GM12878 (cell line): ENCODE results near the gene WSCD1. TPM values are rescaled to one million over a fixed set of nuclear protein-coding genes. Genes with fewer than 3 reads are reported as not detected.

Source experiments
- ATAC-seq: fragments of 200-7000 bp; cut with Tn5 transposase; 3 replicates; pipeline ENCODE4 v1.9.1; 2020; ENCODE audit warnings: mild to moderate bottlenecking, moderate library complexity
- BruUV-seq: library from RNA; stranded (reverse); fragments of 400-500 nt; replicated peaks from 2 replicates; lab custom pipeline; 2021; lab: Mats Ljungman, UMichigan
- CTCF ChIA-PET: fragments of 300-600 bp; sonication (Branson Sonifier 250); formaldehyde crosslinking; extraction: SDS; loops from one replicate; lab custom pipeline; 2021; ENCODE audit warnings: inconsistent platforms; lab: Yijun Ruan, JAX
- POLR2A ChIA-PET: fragments of 350-600 bp; formaldehyde crosslinking; extraction: SDS; loops from one replicate; lab custom pipeline; 2021; ENCODE audit warnings: inconsistent platforms; lab: Charles Lee
- RAD21 ChIA-PET: fragments of 300-600 bp; sonication (Branson Sonifier 250); formaldehyde crosslinking; loops from one replicate; lab custom pipeline; 2023; ENCODE audit warnings: antibody characterized with exemption; ENCODE audit not compliant: unreplicated experiment; lab: Charles Lee
- SMC1A ChIA-PET: fragments of 300-600 bp; sonication (Branson Sonifier 250); formaldehyde crosslinking; loops from one replicate; lab custom pipeline; 2023; ENCODE audit not compliant: unreplicated experiment, uncharacterized antibody; lab: Charles Lee
- DNase-seq: peaks from one replicate; pipeline ENCODE4 v3.0.0-alpha.2; 2011; ENCODE audit warnings: low read depth, low spot score
- FAIRE-seq: peaks from 3 replicates; lab custom pipeline; 2011; peaks lifted over from hg19 to GRCh38; lab: Jason Lieb, UNC
- H2AFZ ChIP-seq: 2 replicates; pipeline ENCODE4 v1.6.0; 2011; ENCODE audit warnings: low read depth, low read length, control low read depth; ENCODE audit not compliant: control insufficient read depth
- H3K27ac ChIP-seq: 2 replicates; pipeline ENCODE4 v1.5.1; 2011; ENCODE audit warnings: control low read depth; ENCODE audit not compliant: control insufficient read depth, insufficient read depth
- H3K27me3 ChIP-seq, 2 experiments: replicated peaks in 1 of 2; 2 replicates each; pipeline versions ENCODE4 v1.6.0 to v1.6.1; 2011; ENCODE audit warnings: low read length in 1 of 2; ENCODE audit not compliant: control insufficient read depth in 2 of 2, insufficient read depth in 2 of 2
- H3K36me3 ChIP-seq, 2 experiments: 2 replicates each; pipeline ENCODE4 v1.5.1; 2011; ENCODE audit warnings: low read length in 1 of 2; ENCODE audit not compliant: control insufficient read depth in 2 of 2, insufficient read depth in 2 of 2
- H3K4me1 ChIP-seq: 2 replicates; pipeline ENCODE4 v1.6.1; 2011; ENCODE audit warnings: mild to moderate bottlenecking, low read length, moderate library complexity, mixed read lengths; ENCODE audit not compliant: control insufficient read depth, insufficient read depth
- H3K4me2 ChIP-seq: 2 replicates; pipeline ENCODE4 v1.6.0; 2011; ENCODE audit warnings: control low read depth; ENCODE audit not compliant: control insufficient read depth, insufficient read depth
- H3K4me3 ChIP-seq: fragments of 200-600 bp; sonication (generic); 2 replicates; pipeline ENCODE4 v1.5.1; 2016
- H3K79me2 ChIP-seq: 2 replicates; pipeline ENCODE4 v1.6.0; 2011; ENCODE audit warnings: low read length; ENCODE audit not compliant: control insufficient read depth, insufficient read depth
- H3K9ac ChIP-seq: 2 replicates; pipeline ENCODE4 v1.8.0; 2011; ENCODE audit warnings: low read length, control low read depth, mixed read lengths; ENCODE audit not compliant: control insufficient read depth, insufficient read depth
- H3K9me3 ChIP-seq: replicated peaks from 3 replicates; pipeline ENCODE4 v1.5.1; 2011; ENCODE audit warnings: mild to moderate bottlenecking, low read length; ENCODE audit not compliant: control insufficient read depth, insufficient read depth
- H4K20me1 ChIP-seq: 2 replicates; pipeline ENCODE4 v1.6.0; 2011; ENCODE audit not compliant: control insufficient read depth, insufficient read depth
- ATF3 ChIP-seq: IDR thresholded peaks from 2 replicates; pipeline ENCODE4 v1.6.1; 2011; ENCODE audit warnings: low read depth, mild to moderate bottlenecking, low read length, moderate library complexity, borderline replicate concordance; ENCODE audit errors: extremely low read depth
- CBFB ChIP-seq: IDR thresholded peaks from 2 replicates; pipeline ENCODE4 v1.6.1; 2016; ENCODE audit warnings: antibody characterized with exemption, low read depth
- CBX5 ChIP-seq: sonication (generic); IDR thresholded peaks from 2 replicates; pipeline ENCODE4 v1.6.1; 2016; ENCODE audit warnings: low read depth, moderate library complexity, mild to moderate bottlenecking, inconsistent platforms
- CHD1 ChIP-seq: IDR thresholded peaks from 2 replicates; pipeline ENCODE4 v1.6.1; 2012; ENCODE audit warnings: low read depth, low read length, improper control_type of control experiment
- CUX1 ChIP-seq: IDR thresholded peaks from 2 replicates; pipeline ENCODE4 v1.6.1; 2012; ENCODE audit warnings: improper control_type of control experiment, low read depth, low read length; ENCODE audit not compliant: insufficient replicate concordance
- E2F4 ChIP-seq: IDR thresholded peaks from 2 replicates; pipeline ENCODE4 v1.6.1; 2012; ENCODE audit warnings: low read depth, low read length, improper control_type of control experiment
- EP300 ChIP-seq, 2 experiments: fragments of 150-350 bp in 1 of 2; IDR thresholded peaks; 2 replicates each; pipeline ENCODE4 v1.6.1; 2011 to 2012; ENCODE audit warnings: low read depth in 2 of 2, low read length in 2 of 2, borderline replicate concordance in 1 of 2, improper control_type of control experiment in 1 of 2, inconsistent platforms in 1 of 2; ENCODE audit not compliant: control insufficient read depth in 1 of 2
- IRF4 ChIP-seq: IDR thresholded peaks from 2 replicates; pipeline ENCODE4 v1.6.1; 2011; ENCODE audit warnings: low read depth, low read length
- KLF5 ChIP-seq: fragments of 450-650 bp; IDR thresholded peaks from 2 replicates; pipeline ENCODE4 v1.6.1; 2014; ENCODE audit warnings: mild to moderate bottlenecking; ENCODE audit not compliant: partially characterized antibody
- MYB ChIP-seq: fragments of 150-350 bp; IDR thresholded peaks from 2 replicates; pipeline ENCODE4 v1.6.1; 2014; ENCODE audit warnings: mild to moderate bottlenecking, low read depth, low read length, borderline replicate concordance
- PBX3 ChIP-seq: IDR thresholded peaks from 2 replicates; pipeline ENCODE4 v1.6.1; 2011; ENCODE audit warnings: mild to moderate bottlenecking, low read depth, low read length, moderate library complexity; ENCODE audit not compliant: insufficient replicate concordance
- RAD51 ChIP-seq: fragments of 450-650 bp; IDR thresholded peaks from 2 replicates; pipeline ENCODE4 v1.6.1; 2016; ENCODE audit warnings: moderate library complexity, mild to moderate bottlenecking, inconsistent platforms
- RCOR1 ChIP-seq: conservative IDR thresholded peaks from 2 replicates; pipeline ENCODE4 v1.6.1; 2012; ENCODE audit warnings: low read depth, low read length, improper control_type of control experiment
- SMAD5 ChIP-seq: IDR thresholded peaks from 2 replicates; pipeline ENCODE4 v1.6.1; 2016; ENCODE audit warnings: antibody characterized with exemption, low read depth
- SMARCA5 ChIP-seq: fragments of 450-650 bp; IDR thresholded peaks from 2 replicates; pipeline ENCODE4 v1.6.1; 2017; ENCODE audit warnings: mild to moderate bottlenecking
- YBX1 ChIP-seq: fragments of 450-650 bp; IDR thresholded peaks from 2 replicates; pipeline ENCODE4 v1.6.1; 2016; ENCODE audit warnings: antibody characterized with exemption
- WGBS: methylation state at CpG from one replicate; pipeline ENCODE4 v1.1.6; 2016; ENCODE audit warnings: low lambda C conversion rate; ENCODE audit not compliant: insufficient replicate concordance, insufficient coverage; ENCODE audit errors: missing lambda C conversion rate; 5-methylcytosine and 5-hydroxymethylcytosine counted together
- in situ Hi-C: fragments of 300-500 bp; cut with MboI; formaldehyde crosslinking; loops from 9 replicates; pipeline ENCODE4 v1.14.3; 2018; ENCODE audit warnings: mixed read lengths
- intact Hi-C: fragments of 100-400 bp; cut with micrococcal nuclease; formaldehyde crosslinking; loops from one replicate; pipeline ENCODE4 v1.14.2; 2022; ENCODE audit not compliant: unreplicated experiment
- polyA plus RNA-seq, 11 experiments: library from polyadenylated mRNA; depleted of rRNA in 4 of 11; unstranded in 6 of 11; stranded (reverse) in 5 of 11; fragments of >200 nt; fragmentation: Nextera tagmentation in 4 of 11; fragmentation: Illumina TruSeq in 1 of 11; extraction: Ambion mirVana in 4 of 11; extraction: Trizol in 1 of 11; gene quantifications; 1 replicate in 1 of 11; 2 replicates in 10 of 11; pipeline versions ENCODE4 v1.2.1 to v1.2.3, GENCODE V29; 2011 to 2016; ENCODE audit warnings: inconsistent platforms in 2 of 11, missing spikeins in 2 of 11, low read depth in 1 of 11
- total RNA-seq, 4 experiments: library from RNA; depleted of rRNA in 3 of 4; stranded (reverse); fragments of >200 nt in 3 of 4; fragmentation: Illumina TruSeq in 1 of 4; extraction: Trizol in 1 of 4; gene quantifications; 2 replicates each; pipeline versions ENCODE4 v1.2.1 to v1.2.3, GENCODE V29; 2013 to 2021

Gene WSCD1
- total and polyA plus RNA-seq, 10 of the 15 experiments (the other 5 are each of a cell fraction or from before 2014, with no cell fraction given), result 0.01 to 0.16 TPM; not detected in 8

GRCh38 chr17:6092903-6093468, 22.8 kb downstream of the WSCD1 start (continued):
- TF ChIP-seq CUX1, result no peak
- TF ChIP-seq IRF4, result no peak
- TF ChIP-seq CHD1, result no peak
- no peak for TF ChIP-seq PBX3
- no peak for TF ChIP-seq YBX1

- 0% methylated on average over 1 of the region's 1 CpG for WGBS
- TF ChIP-seq MYB (no peak), SMAD5 (no peak), ATF3 (no peak), CBX5 (no peak), CBFB (no peak), E2F4 (no peak), KLF5 (no peak), RAD51 (no peak), SMARCA5 (no peak), EP300 (IDR thresholded peaks at IDR 0.05; ENCODE audit: borderline replicate concordance in 1 of 2, control insufficient read depth in 1 of 2, low read depth in 2 of 2, low read length in 2 of 2) (no peak), RCOR1 (no peak)
Observed at GRCh38 chr17:6094453-6094852, 24.3 kb downstream of the WSCD1 start.

More at GRCh38 chr17:6094453-6094852, 24.3 kb downstream of the WSCD1 start:
- H3K27me3 ChIP-seq, result no peaks in the 10 kb centered on the region; a peak in 2 of 4 replicates
- no peaks in the 10 kb centered on the region for H3K79me2 ChIP-seq
- H4K20me1 ChIP-seq, result no peaks in the 10 kb centered on the region
- FAIRE-seq (no peak), ATAC-seq (no peak), DNase-seq (no peak)
- H3K27ac ChIP-seq, result no peak overlapping the region
- no peak overlapping the region for H2AFZ ChIP-seq
- in situ Hi-C loops, result no loop called here
- H3K4me1 ChIP-seq, result no peaks in the 10 kb centered on the region
- H3K9me3 ChIP-seq, result no peaks in the 10 kb centered on the region
- intact Hi-C loops, result no loop called here
- ChIA-PET RAD21 (no interaction called here), CTCF (no interaction called here), SMC1A (no interaction called here), POLR2A (no interaction called here)
- H3K4me2 ChIP-seq, result no peak overlapping the region
- no peak overlapping the region for H3K9ac ChIP-seq
- no peaks in the 10 kb centered on the region for H3K36me3 ChIP-seq
- H3K4me3 ChIP-seq, result no peak overlapping the region
- BruUV-seq, result no TSS peak
